Activated naive CD4-positive, alpha-beta T cell treated with anti-CD3 and anti-CD28 coated beads, Interleukin-2, amount 50 U/mL, for 16 hours (primary cell): ENCODE data around the gene ATP2C1.
"Not testable (repeated sequence)": the region's sequence is repeated elsewhere in the genome, so short reads cannot be mapped to it uniquely, and the experiment has no call there.

Experiments
- DNase-seq: peaks from one replicate; pipeline ENCODE4 v3.0.0-alpha.2; 2020

Gene ATP2C1

GRCh38 chr3:130997289-130997688, 103.4 kb downstream of the ATP2C1 start:
- DNase-seq, result no peak

DNA sequence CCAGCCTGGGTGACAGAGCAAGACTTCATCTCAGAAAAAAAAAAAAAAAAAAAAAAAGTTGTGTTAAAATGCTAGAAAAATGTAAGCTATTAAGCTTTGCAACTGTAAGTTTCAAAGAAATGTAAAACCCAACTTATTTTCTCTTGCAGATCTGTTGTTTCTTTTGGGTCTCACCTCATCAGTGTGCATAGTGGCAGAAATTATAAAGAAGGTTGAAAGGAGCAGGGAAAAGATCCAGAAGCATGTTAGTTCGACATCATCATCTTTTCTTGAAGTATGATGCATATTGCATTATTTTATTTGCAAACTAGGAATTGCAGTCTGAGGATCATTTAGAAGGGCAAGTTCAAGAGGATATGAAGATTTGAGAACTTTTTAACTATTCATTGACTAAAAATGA, 107.2 kb downstream of the ATP2C1 start:
- DNase-seq, result no peak

- no peak for DNase-seq
Observed at GRCh38 chr3:131004603-131005002, 110.7 kb downstream of the ATP2C1 start.

DNA sequence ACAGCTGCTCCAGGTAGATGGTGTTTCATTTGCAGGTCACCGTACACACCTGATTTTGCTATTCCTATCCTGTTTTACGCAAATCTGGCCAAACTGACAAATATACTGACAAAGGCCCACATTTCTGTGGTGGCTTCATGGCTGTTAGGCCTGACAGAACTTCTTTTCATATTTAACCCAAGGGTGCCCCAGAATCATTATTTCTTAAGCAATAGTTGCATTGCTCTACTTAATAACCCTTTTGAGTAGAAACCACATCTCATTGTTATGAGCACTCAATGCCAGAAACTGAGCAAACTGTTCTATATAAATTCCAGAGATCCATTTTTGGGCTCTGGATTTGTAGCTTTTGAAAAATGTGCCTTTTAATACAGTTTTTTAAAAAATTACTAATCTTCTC, 113.4 kb downstream of the ATP2C1 start:
- no peak for DNase-seq

DNA sequence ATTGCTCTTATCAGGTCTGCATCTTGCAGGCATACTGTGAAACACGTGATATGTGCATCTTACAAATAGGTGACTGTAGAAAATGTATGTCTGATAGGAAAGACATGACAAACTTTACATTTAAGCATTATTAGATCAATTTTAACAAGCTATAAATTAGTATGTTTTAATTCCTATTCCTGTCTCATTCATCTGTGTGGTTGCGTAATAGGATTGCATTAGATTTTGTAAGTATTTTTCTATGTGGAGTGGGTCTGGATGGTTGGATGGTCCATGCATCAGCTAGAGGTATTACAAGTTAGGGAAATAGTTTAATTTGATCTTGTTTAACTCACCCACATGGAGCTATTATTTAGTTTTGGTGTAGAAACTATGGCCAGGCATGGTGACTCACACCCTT, 113.9 kb downstream of the ATP2C1 start:
- no peak for DNase-seq

GRCh38 chr3:131008326-131008725, 114.4 kb downstream of the ATP2C1 start:
- DNase-seq, result no peak

- no peak for DNase-seq
Observed at GRCh38 chr3:131009698-131010097, 115.8 kb downstream of the ATP2C1 start.

DNA sequence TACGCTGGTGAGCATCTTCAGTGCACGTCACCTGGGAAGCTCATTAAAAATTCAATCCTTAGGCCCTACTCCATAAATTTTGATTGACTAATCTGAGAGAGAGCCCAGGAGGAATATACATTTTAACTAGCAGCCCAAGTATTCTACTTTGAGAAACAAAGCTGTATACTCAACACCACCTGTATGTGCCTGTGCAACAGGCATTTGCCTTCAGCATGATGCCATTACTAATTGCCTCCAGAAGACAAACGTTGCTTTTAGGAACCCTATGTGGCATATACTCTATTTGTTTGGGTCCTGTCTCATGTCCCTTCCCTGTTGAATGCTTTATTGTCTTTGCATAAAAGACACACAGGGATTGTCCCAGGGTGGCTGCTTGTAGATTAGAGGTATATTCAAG, 125.1 kb downstream of the ATP2C1 start:
- DNase-seq, result no peak

GRCh38 chr3:131020122-131020693, 126.3 kb downstream of the ATP2C1 start:
- no peak for DNase-seq

GRCh38 chr3:131025539-131025938, 131.7 kb downstream of the ATP2C1 start:
- no peak for DNase-seq

DNA sequence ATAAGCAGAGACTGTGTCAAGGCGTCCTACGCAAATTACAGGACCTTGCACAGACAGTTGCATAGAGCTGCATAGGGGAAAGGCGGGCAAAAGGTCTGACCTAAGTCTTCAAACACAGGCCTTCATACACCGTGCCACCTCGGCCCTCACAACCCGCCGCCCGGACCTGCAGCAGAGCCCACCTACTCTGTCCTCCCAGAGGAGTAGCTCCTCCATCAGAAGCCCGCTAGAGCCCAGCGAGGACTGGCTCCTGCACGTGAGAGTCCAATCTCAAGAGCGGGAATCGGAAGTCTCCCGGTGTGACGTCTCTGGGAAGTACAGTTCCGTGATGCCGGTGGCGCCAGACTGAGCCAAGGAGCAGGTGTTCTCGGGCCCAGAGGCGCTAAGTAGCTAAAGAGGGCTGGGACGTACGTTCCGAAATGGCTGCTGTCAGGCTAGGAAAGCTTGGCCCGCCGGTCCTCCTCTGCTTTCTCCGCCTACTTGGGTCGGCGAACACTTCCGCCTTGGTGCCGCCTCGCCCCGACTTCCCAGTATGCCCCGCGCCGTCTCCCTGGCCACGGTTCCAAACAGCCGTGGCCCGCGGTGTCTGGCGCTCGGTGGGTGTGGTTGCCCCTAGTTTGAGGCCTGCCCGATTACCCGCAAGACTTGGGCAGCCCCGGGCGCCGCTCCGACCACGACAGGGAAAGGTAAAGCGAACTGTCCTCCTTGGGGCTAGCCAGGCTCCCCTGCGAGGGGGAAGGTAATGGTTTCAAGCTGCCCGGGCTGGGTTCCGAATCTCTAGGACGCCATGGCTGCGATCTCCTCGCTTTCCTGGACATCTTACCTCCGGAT, 132.7 kb downstream of the ATP2C1 start, which contains the start of the genes ASTE1 and NEK11:
Gene ASTE1, minus strand, starts transcription at position 505 of the 831 bp plus-strand sequence. CDS start 1,519 bp downstream, outside the sequence.
Gene NEK11, plus strand, starts transcription at position 557 of the 831 bp plus-strand sequence. CDS start 2,832 bp downstream, outside the sequence.
- DNase-seq, result peak; percentile 92

GRCh38 chr3:131028844-131029243, 135.0 kb downstream of the ATP2C1 start:
- no peak for DNase-seq

DNA sequence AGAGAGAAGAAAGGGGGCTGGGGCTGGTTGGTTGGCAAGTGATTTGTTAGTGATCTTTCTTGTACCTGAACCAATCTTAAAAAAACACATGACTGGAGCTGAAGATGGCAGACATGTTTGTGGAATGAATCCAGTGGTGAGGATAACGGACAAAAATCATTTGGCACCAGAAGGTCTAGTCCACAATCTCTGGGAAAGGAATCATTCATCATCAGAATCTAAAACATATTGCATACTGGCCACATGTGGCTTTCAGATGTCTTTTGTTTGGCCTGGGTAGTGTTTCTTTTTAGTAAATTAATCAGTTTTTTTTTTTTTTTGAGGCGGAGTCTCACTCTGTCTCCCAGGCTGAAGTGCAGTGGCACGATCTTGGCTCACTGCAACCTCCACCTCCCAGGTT, 137.8 kb downstream of the ATP2C1 start:
- DNase-seq, result no peak

DNA sequence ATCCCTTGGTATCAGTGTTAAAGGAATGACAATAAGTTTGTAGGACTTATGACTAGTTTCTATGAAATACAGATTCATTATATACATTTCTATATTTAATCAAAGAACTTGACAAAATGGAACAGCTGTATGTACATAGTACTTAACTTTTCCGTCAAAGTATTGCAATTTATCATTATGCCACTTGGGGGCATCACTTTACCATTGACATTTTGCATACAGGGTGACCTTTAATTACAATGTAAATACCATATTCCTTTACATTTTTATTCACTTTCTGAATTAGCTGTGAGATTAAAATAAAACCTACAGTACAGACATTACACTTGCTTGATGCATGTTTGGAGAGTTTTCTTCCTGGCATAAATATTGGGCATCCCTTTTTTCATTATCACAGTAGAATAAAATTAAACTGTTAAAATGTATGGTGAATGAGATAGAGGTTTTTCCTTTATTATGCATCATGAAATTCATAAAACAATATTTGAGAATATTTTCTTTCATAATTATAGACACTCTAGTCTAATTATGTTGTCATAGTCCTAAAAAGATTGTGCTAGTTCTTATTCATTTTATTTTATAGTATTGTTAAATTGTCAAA, 139.7 kb downstream of the ATP2C1 start:
- DNase-seq, result no peak

- no peak for DNase-seq
Observed at GRCh38 chr3:131036200-131036816, 142.4 kb downstream of the ATP2C1 start.

DNA sequence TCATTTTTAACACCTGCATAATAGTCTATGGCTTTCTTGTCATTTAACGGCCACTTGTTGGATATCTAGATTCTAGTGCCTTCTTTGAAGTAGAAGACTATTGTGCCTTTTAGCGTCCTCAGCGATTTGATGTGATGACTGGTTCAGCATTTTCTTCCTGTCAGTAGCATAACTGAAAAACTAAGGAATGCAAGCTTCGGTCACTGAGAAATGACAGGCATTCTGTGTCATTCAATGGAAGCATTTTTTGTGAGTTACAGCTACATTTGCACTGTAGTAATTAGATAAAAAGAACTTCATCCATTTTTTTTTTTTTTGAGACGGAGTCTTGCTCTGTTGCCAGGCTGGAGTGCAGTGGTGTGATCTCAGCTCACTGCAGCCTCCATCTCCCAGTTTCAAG, 143.1 kb downstream of the ATP2C1 start:
- DNase-seq, result no peak

DNA sequence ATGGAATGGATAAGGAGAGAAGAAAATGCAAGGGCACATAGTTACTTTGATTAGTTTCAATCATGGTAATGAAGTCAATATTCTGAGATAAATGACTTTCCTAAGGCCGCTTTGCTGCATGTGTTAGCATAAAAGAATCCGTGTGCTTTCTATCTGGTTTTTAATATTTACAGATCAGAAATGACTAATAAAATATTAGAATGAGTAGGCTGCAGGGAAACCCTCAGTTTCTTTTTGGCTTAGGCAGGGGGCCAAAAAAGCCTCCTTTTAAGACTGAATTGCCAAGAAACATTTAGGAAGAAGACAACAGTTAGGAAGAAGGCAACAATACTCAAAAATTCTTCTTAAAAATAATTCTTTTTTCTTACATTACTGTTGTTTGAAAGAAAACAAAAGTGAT, 144.4 kb downstream of the ATP2C1 start:
- DNase-seq, result no peak

GRCh38 chr3:131042271-131042985, 148.5 kb downstream of the ATP2C1 start:
- DNase-seq, result not testable (repeated sequence)

GRCh38 chr3:131047582-131047981, 153.7 kb downstream of the ATP2C1 start:
- DNase-seq, result no peak

GRCh38 chr3:131048030-131048429, 154.1 kb downstream of the ATP2C1 start:
- DNase-seq, result no peak

DNA sequence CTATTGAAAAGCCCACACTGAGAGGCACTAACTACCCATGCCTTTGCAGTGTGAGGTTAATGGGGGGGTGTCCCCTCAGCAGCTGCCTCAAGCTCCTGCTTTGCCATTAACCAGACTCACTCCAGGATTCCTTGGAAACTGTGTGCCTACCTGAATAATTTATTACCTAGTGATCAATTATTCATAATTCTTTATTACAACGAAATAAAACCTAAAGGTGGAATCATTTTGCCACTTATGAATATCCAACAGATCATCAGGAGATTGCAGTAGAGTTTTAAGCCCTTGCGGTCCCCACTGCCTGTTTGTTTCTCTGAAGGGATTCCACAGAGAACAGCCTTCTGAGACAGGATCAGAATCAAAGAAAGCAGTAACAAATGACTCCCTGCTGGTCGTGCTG, 156.1 kb downstream of the ATP2C1 start:
- DNase-seq, result no peak

GRCh38 chr3:131053043-131053859, 159.4 kb downstream of the ATP2C1 start:
- DNase-seq, result no peak
